Upper lobe of right lung (tissue), 1 donor: ENCODE measurements around the gene ZCCHC24. TPM values are rescaled to one million over a fixed set of nuclear protein-coding genes. Genes with fewer than 3 reads are reported as not detected.

Source experiments
- ATAC-seq: fragments of 200-7000 bp; cut with Tn5 transposase; one replicate; pipeline ENCODE4 v1.9.1; 2020; ENCODE audit warnings: mild to moderate bottlenecking, moderate library complexity
- DNase-seq: peaks from one replicate; pipeline ENCODE4 v3.0.0-alpha.2; 2020
- H3K27ac ChIP-seq: fragments of 200-600 bp; one replicate; pipeline ENCODE4 v1.8.0; 2022
- H3K27me3 ChIP-seq: fragments of 200-600 bp; one replicate; pipeline ENCODE4 v1.8.0; 2022; ENCODE audit warnings: mild to moderate bottlenecking
- H3K36me3 ChIP-seq: fragments of 200-600 bp; one replicate; pipeline ENCODE4 v1.8.0; 2022
- H3K4me1 ChIP-seq: fragments of 200-600 bp; one replicate; pipeline ENCODE4 v1.8.0; 2022
- H3K4me3 ChIP-seq: fragments of 200-600 bp; one replicate; pipeline ENCODE4 v1.8.0; 2022; ENCODE audit warnings: mild to moderate bottlenecking
- H3K9me3 ChIP-seq: fragments of 200-600 bp; one replicate; pipeline ENCODE4 v1.8.0; 2022
- CTCF ChIP-seq: fragments of 200-600 bp; IDR thresholded peaks from one replicate; pipeline ENCODE4 v1.8.0; 2022; ENCODE audit warnings: antibody characterized with exemption
- intact Hi-C: fragments of 100-400 bp; cut with DNase I; formaldehyde crosslinking; loops from one replicate; pipeline ENCODE4 v1.11.0; 2022
- total RNA-seq: library from RNA; stranded (reverse); fragmentation: NEBNext Ultra II Directional; extraction: Animal tissue kit (Norgen Biotek cat#: 25700); gene quantifications from one replicate; pipeline ENCODE4 v1.2.1, GENCODE V29; 2021
- donor health status: DM: no; HTN: yes; CAD: no; lungs with severe emphysema.

Gene ZCCHC24
- total RNA-seq, 1 donor from 2014 or later, result 32.4 TPM

DNA sequence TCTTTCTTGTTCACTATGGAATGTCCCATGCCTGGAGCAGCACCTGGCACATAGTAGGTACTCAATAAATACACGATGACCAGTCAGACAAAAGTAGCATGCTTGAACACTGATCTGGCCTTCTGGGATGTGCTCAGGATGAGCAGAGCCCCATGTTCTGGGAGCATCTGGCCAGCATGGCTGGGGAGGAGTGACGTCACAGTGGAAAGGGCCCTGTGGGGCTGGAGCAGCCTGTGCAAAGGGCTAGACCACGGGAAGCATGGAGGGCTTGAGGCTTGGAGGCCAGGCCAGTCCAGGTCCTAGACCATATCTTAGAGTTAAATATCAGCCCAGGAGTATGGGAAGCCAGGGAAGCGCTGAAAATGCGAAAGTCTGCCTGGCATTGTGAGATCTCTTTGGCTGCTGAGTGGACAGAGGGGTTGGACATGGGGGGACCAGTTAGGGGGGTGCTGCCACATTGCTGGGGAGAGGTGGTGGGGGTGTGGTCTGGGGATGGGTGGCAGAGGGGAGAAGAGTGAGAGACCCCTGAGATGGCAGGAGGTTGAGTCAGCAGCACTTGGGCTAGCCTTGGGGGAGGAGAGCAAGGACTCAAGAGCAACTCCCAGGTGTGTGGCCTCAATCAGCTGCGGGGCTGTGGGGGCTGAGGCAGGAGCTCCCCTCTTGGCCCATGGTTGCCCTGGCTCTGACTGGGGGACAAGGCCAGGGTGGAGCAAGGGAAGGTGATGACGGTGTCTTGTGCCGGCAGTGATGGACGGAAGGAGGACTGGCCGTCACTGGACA lies 34.9 kb downstream of the ZCCHC24 start:
- Histone ChIP-seq H3K9me3 (no peaks in the 10 kb centered on the region), H3K4me3 (no peak overlapping the region), H3K4me1 (peaks cover 51% of the 10 kb centered on the region), H3K36me3 (no peaks in the 10 kb centered on the region), H3K27ac (peak overlapping the region; percentile 47), H3K27me3 (no peaks in the 10 kb centered on the region)
- ATAC-seq (no peak), DNase-seq (no peak)
- intact Hi-C loops, result no loop called here
- TF ChIP-seq CTCF, result no peak

- Histone ChIP-seq H3K4me3 (no peak overlapping the region), H3K4me1 (peaks cover 51% of the 10 kb centered on the region), H3K36me3 (no peaks in the 10 kb centered on the region), H3K27ac (peak overlapping the region; percentile 47), H3K9me3 (no peaks in the 10 kb centered on the region), H3K27me3 (no peaks in the 10 kb centered on the region)
- no peak for DNase-seq
- no peak for ATAC-seq
- intact Hi-C loops, result no loop called here
- no peak for TF ChIP-seq CTCF
Measured at GRCh38 chr10:79409726-79410085, 35.7 kb downstream of the ZCCHC24 start.

DNA sequence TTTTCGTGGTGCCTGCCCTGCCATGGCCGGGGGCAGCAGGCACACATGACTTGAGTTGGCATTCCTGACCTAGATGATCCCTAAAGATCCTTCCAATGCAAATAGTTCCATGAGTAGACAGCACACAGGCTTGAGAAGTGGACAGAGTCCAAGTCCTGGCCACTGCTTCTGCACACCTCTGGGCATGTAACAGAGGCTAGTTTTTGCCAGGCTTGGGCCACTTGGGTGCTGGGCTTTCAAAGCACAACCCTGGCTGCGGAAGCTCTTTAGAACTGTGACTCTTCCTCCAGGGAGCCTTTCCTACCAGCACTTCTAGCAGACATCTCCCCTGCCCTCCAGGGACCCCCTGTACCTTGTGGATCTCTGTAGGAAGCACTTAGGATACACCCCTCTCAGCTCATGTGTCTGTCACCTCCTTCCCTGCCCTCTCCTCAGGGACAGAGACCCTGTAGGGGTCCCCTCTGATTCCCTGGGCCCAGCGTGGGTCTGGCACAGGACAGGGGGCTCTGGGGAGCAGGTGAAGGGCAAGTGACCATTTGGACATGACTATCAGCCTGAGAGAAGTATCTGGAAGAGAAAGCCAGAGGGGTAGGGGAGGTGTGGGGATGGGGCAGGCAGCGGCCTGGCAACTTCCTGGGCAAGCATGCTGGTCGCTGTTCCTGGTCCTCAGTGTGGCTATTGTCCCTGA lies 36.2 kb downstream of the ZCCHC24 start:
- Histone ChIP-seq H3K4me3 (no peak overlapping the region), H3K27me3 (no peaks in the 10 kb centered on the region), H3K36me3 (no peaks in the 10 kb centered on the region), H3K4me1 (peaks cover 54% of the 10 kb centered on the region), H3K27ac (peak overlapping the region; percentile 47), H3K9me3 (no peaks in the 10 kb centered on the region)
- DNase-seq, result no peak
- intact Hi-C loops, result no loop called here
- ATAC-seq, result no peak
- TF ChIP-seq CTCF, result no peak

GRCh38 chr10:79407811-79408795 lies 37.3 kb downstream of the ZCCHC24 start:
- Histone ChIP-seq H3K4me1 (peaks cover 54% of the 10 kb centered on the region), H3K9me3 (no peaks in the 10 kb centered on the region), H3K27me3 (no peaks in the 10 kb centered on the region), H3K4me3 (no peak overlapping the region), H3K27ac (no peak overlapping the region), H3K36me3 (no peaks in the 10 kb centered on the region)
- no peak for TF ChIP-seq CTCF
- DNase-seq (no peak), ATAC-seq (no peak)
- intact Hi-C loops, result no loop called here

DNA sequence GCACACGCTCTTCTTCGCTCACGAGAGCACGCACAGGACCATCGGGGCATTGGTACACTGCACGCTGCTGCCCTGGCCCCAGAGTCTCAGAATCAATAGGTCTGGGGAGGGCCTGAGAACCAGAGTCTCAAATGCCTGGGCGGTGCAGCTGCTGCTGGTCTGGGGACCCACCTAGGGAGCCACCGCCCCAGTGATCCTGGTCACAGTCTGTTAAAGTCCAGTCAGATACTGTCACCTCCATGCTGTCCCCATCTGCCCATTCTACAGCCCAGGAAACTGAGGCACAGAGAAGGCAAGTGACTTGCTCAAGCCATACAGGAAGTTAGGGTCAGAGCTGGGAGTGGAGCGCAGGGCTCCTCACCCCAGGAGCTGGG lies 38.0 kb downstream of the ZCCHC24 start:
- peaks cover 56% of the 10 kb centered on the region for H3K4me1 ChIP-seq
- no peaks in the 10 kb centered on the region for H3K9me3 ChIP-seq
- TF ChIP-seq CTCF, result no peak
- H3K27ac ChIP-seq, result no peak overlapping the region
- DNase-seq, result no peak
- H3K36me3 ChIP-seq, result no peaks in the 10 kb centered on the region
- no peaks in the 10 kb centered on the region for H3K27me3 ChIP-seq
- ATAC-seq, result no peak
- intact Hi-C loops, result no loop called here
- no peak overlapping the region for H3K4me3 ChIP-seq
